ENCODE results near the gene RPAP3.

GRCh38 chr12:47616440-47616839 lies 89.4 kb downstream of the RPAP3 start:
- TF ChIP-seq CTCF (IDR thresholded peaks at IDR 0.05): no peak
- TF ChIP-seq POLR2A (IDR thresholded peaks at IDR 0.05): no peak
